ENCODE results near the gene KNTC1.

The KNTC1 gene

GRCh38 chr12:122672515-122672914, 145.5 kb downstream of the KNTC1 start:
- Histone ChIP-seq H3K4me2 (no peak overlapping the region), H3K27ac (no peak overlapping the region), H4K20me1 (ENCODE audit: insufficient read depth) (no peaks in the 10 kb centered on the region), H3K79me2 (ENCODE audit: insufficient read depth, low read depth) (no peaks in the 10 kb centered on the region), H2AFZ (ENCODE audit: low read depth) (no peak overlapping the region), H3K4me1 (ENCODE audit: low read depth, poor library complexity, severe bottlenecking) (no peaks in the 10 kb centered on the region), H3K9ac (no peak overlapping the region), H3K36me3 (ENCODE audit: insufficient read depth) (no peaks in the 10 kb centered on the region), H3K27me3 (ENCODE audit: insufficient read depth, low read depth) (no peaks in the 10 kb centered on the region), H3K4me3 (IDR thresholded peaks at IDR 0.05; ENCODE audit: insufficient read depth, low read depth, low read length) (no peak overlapping the region)
- no peak for TF ChIP-seq CTCF (conservative IDR thresholded peaks at IDR 0.05; ENCODE audit: low read depth, low read length)

Measured in KMS-11 (cell line).